Mesothelial cell of epicardium (in vitro differentiated cells): ENCODE data around the gene YIPF2. TPM values are rescaled to one million over a fixed set of nuclear protein-coding genes. Genes with fewer than 3 reads are reported as not detected.

ENCODE experiments used
- DNase-seq, 2 experiments: peaks; one replicate each; pipeline ENCODE4 v3.0.0; 2021; ENCODE audit warnings: low spot score in 2 of 2; ENCODE audit not compliant: unreplicated experiment in 2 of 2
- H3K27ac Mint-ChIP-seq: 2 replicates; pipeline ENCODE4 v1.8.0; 2021; ENCODE audit warnings: mixed read lengths
- H3K27me3 Mint-ChIP-seq: 2 replicates; pipeline ENCODE4 v1.8.0; 2021; ENCODE audit warnings: low read depth, mixed read lengths
- H3K36me3 Mint-ChIP-seq: 2 replicates; pipeline ENCODE4 v1.8.0; 2021; ENCODE audit warnings: mixed read lengths
- H3K4me1 Mint-ChIP-seq: 2 replicates; pipeline ENCODE4 v1.8.0; 2021; ENCODE audit warnings: mixed read lengths
- H3K4me3 Mint-ChIP-seq: 2 replicates; pipeline ENCODE4 v1.8.0; 2021; ENCODE audit warnings: mild to moderate bottlenecking, moderate library complexity, mixed read lengths
- H3K9me3 Mint-ChIP-seq: 2 replicates; pipeline ENCODE4 v1.8.0; 2021; ENCODE audit warnings: mixed read lengths
- total RNA-seq: library from RNA; stranded (reverse); gene quantifications from 3 replicates; pipeline ENCODE4 v1.2.1, GENCODE V29; 2021
- TF ChIP-seq, protein P1 (sequence below): fragments of 200-600 bp; sonication (generic); IDR thresholded peaks from one replicate; pipeline ENCODE4 v1.5.0; 2021; ENCODE audit warnings: antibody characterized with exemption; ENCODE audit not compliant: unreplicated experiment

YIPF2 gene
- total RNA-seq, 1 donor from 2014 or later = 62.8 TPM

DNA sequence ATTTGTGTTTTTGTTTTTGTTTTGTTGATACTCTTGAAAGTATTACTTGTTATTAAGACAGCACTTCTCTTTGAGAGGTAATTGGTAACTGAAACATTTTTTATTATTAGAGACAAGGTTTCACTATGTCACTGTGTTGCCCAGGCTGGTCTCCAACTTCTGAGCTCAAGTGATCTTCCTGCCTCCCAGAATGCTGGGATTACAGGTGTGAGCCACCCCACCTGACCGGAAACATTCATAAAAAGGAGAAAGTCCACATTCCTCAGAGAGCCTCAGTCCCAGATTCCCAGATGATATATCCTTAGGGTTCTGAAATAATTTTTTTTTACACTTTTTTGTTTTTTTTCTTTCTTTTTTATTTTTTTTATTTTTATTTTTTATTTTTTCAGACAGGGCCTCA lies 54.4 kb downstream of the YIPF2 start:
- no peak for DNase-seq

DNA sequence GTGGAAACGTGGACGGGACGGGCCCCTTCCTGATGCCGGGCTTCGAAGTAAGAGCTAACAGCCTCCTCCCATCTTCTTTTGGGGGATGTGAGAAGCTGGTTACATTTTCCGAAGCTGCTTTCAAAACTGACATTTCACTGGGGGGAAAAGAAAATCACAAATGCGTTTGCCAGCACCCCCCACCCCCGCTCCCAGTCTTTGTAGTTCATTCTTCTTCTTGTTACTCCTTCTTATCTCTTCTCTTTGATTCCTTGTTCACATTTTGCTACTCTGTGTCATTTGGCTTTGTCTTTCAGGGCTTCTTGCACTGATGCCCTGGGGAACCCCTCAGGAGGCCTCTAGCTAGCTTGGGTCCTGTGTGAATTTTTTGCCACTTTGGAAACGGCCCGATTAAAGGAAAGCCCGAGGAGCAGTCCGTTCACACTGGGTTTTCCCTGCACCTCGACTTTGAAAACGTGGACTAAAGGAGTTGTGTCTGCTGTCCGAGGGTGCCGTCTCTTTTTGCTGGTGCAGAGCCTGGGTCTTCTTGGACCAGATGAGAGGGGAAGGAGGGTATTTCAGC lies 55.8 kb downstream of the YIPF2 start:
- Mint-ChIP-seq H3K4me3 (peak overlapping the region; percentile 85), H3K4me1 (peaks cover 15% of the 10 kb centered on the region), H3K36me3 (no peaks in the 10 kb centered on the region), H3K27ac (peak overlapping the region; percentile 96), H3K27me3 (no peaks in the 10 kb centered on the region), H3K9me3 (no peaks in the 10 kb centered on the region)
- TF ChIP-seq, protein P1, sequence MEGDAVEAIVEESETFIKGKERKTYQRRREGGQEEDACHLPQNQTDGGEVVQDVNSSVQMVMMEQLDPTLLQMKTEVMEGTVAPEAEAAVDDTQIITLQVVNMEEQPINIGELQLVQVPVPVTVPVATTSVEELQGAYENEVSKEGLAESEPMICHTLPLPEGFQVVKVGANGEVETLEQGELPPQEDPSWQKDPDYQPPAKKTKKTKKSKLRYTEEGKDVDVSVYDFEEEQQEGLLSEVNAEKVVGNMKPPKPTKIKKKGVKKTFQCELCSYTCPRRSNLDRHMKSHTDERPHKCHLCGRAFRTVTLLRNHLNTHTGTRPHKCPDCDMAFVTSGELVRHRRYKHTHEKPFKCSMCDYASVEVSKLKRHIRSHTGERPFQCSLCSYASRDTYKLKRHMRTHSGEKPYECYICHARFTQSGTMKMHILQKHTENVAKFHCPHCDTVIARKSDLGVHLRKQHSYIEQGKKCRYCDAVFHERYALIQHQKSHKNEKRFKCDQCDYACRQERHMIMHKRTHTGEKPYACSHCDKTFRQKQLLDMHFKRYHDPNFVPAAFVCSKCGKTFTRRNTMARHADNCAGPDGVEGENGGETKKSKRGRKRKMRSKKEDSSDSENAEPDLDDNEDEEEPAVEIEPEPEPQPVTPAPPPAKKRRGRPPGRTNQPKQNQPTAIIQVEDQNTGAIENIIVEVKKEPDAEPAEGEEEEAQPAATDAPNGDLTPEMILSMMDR = peak; percentile 0
- DNase-seq = no peak

More for the DNA sequence above, 54.4 kb downstream of the YIPF2 start:
- H3K4me3 Mint-ChIP-seq = peak overlapping the region; percentile 42
- no peaks in the 10 kb centered on the region for H3K9me3 Mint-ChIP-seq
- H3K36me3 Mint-ChIP-seq = no peaks in the 10 kb centered on the region
- no peaks in the 10 kb centered on the region for H3K27me3 Mint-ChIP-seq
- H3K4me1 Mint-ChIP-seq = peaks cover 15% of the 10 kb centered on the region
- H3K27ac Mint-ChIP-seq = no peak overlapping the region
- TF ChIP-seq, protein P1 = no peak

Other genes starting within 250 kb of the YIPF2 start
- 57.9 to 66.6 TPM (median 62.5 TPM) in 3 replicates for gene QTRT1, start 227.2 kb downstream of the YIPF2 start, total RNA-seq
- 126 to 128 TPM (median 128 TPM) in 3 replicates for gene DNM2, start 210.6 kb downstream of the YIPF2 start, total RNA-seq
- 30.0 to 35.0 TPM (median 30.9 TPM) in 3 replicates for gene TMED1, start 92.4 kb downstream of the YIPF2 start, total RNA-seq
- gene C19orf38, start 80.2 kb downstream of the YIPF2 start, total RNA-seq = 2.0 to 2.5 TPM (median 2.3 TPM) in 3 replicates
- 71.4 to 78.0 TPM (median 76.4 TPM) in 3 replicates for gene CARM1, start 57.1 kb downstream of the YIPF2 start, total RNA-seq
- gene TIMM29, start 172 bp upstream of the YIPF2 start, total RNA-seq = 25.5 to 31.5 TPM (median 26.8 TPM) in 3 replicates
- 251 to 274 TPM (median 259 TPM) in 3 replicates for gene SMARCA4, start 32.4 kb upstream of the YIPF2 start, total RNA-seq
- gene LDLR, start 160.8 kb upstream of the YIPF2 start, total RNA-seq = 89.5 to 99.2 TPM (median 95.1 TPM) in 3 replicates
- 16.3 to 22.0 TPM (median 20.6 TPM) in 3 replicates for gene SPC24, start 227.1 kb upstream of the YIPF2 start, total RNA-seq